D721Med (cell line): Measurements from ENCODE around the gene ADAMTS16.

ENCODE experiments used
- DNase-seq: peaks from one replicate; pipeline ENCODE4 v3.0.0; 2011; ENCODE audit warnings: low spot score; ENCODE audit not compliant: insufficient read length
- FAIRE-seq: peaks from 2 replicates; lab custom pipeline; 2011; peaks lifted over from hg19 to GRCh38; lab: Jason Lieb, UNC
- TF ChIP-seq, protein P1 (sequence below): IDR thresholded peaks from 2 replicates; pipeline ENCODE4 v1.5.1; 2012; ENCODE audit warnings: mild to moderate bottlenecking, control low read depth; ENCODE audit not compliant: insufficient read depth; ENCODE audit errors: missing control alignments

The ADAMTS16 gene

DNA sequence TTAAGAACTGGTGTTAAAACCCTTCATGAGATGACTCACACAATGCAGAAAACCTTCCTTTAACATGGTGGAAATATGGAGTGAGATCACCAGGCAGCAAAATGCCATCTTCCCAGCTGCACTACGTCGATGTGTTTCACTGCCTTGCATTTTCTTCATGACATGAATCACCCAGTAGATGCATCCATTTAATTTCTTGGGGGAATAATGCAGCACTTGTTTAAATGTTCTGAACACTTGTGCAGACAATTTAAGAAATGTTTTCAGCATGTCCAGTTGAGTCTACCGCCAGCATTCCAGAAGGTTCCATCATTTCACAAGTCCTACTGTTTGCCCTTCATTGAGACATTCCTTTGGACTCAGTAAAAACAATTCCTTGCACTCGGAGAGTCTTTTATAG is 81.6 kb downstream of the ADAMTS16 start:
- FAIRE-seq (no peak), DNase-seq (no peak)
- TF ChIP-seq, protein P1, sequence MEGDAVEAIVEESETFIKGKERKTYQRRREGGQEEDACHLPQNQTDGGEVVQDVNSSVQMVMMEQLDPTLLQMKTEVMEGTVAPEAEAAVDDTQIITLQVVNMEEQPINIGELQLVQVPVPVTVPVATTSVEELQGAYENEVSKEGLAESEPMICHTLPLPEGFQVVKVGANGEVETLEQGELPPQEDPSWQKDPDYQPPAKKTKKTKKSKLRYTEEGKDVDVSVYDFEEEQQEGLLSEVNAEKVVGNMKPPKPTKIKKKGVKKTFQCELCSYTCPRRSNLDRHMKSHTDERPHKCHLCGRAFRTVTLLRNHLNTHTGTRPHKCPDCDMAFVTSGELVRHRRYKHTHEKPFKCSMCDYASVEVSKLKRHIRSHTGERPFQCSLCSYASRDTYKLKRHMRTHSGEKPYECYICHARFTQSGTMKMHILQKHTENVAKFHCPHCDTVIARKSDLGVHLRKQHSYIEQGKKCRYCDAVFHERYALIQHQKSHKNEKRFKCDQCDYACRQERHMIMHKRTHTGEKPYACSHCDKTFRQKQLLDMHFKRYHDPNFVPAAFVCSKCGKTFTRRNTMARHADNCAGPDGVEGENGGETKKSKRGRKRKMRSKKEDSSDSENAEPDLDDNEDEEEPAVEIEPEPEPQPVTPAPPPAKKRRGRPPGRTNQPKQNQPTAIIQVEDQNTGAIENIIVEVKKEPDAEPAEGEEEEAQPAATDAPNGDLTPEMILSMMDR, result no peak

DNA sequence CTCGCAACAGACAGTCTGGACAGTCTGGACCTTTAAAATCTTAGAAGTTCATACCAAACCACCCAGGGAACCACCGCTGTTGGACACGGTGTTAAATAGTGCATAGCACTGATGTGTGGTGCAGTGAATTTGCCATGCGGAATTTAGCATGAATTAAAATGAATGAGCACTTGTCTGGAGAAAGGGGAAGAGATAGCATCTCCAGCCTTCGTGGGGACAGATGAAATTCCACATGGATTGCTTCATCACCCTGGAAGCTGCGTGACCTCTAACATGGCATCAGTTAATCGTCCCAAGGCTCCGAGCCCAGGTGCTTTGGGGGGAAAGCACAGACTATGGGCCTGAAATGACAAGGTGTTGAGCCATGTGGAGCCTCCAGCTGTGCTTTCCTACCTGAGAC is 91.4 kb downstream of the ADAMTS16 start:
- TF ChIP-seq, protein P1, result no peak
- no peak for DNase-seq
- no peak for FAIRE-seq

DNA sequence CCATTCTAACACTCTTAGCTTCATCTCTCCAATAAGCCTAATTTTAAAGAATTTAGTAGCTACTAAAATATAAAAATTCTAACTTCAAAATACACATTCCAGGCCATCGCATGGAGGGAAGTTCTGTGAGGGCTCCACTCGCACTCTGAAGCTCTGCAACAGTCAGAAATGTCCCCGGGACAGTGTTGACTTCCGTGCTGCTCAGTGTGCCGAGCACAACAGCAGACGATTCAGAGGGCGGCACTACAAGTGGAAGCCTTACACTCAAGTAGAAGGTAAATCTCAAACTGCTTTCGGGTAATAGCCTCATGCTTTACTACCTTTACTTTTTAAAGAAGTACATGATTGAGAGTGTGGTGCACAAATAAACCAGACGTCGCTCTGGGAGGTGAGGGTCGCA is 94.8 kb downstream of the ADAMTS16 start:
- TF ChIP-seq, protein P1, result no peak
- FAIRE-seq (no peak), DNase-seq (no peak)

DNA sequence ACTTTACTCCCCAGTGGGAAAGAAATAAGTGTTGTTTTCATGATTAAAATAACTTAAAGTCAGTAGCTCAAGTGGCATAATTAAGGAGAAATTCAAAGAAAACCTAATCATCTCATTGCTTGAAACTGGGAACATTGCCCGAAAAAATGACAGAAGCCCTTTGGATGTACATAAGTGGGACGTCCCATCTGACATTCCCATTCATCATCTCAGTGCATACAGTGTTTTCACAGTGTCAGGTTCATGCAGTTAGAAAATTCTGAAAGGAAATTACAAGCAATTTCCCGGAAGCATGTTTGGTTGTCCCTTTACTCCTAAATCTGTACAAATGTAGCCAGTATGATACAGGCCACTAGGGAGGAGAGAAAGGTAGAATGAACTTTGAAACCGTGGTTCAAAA is 95.6 kb downstream of the ADAMTS16 start:
- DNase-seq, result no peak
- no peak for FAIRE-seq
- TF ChIP-seq, protein P1, result no peak

DNA sequence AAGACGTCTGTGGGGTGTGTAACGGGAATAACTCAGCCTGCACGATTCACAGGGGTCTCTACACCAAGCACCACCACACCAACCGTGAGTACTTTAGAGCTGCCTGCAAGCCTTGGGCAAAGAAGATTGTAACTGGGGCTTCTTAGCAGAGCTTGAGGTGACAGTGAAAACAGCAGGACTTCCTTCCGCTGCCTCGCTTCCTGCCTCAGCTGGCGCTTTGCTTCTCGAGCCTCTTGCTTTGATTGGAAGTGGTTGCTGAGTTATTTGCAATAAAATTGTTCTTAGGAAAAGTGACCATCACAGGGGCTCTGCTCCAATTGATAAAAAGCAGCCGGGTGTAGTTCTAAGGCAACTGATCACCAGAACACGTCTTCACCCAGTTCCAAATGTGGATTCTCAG is 99.1 kb downstream of the ADAMTS16 start:
- TF ChIP-seq, protein P1, result no peak
- DNase-seq (no peak), FAIRE-seq (no peak)

DNA sequence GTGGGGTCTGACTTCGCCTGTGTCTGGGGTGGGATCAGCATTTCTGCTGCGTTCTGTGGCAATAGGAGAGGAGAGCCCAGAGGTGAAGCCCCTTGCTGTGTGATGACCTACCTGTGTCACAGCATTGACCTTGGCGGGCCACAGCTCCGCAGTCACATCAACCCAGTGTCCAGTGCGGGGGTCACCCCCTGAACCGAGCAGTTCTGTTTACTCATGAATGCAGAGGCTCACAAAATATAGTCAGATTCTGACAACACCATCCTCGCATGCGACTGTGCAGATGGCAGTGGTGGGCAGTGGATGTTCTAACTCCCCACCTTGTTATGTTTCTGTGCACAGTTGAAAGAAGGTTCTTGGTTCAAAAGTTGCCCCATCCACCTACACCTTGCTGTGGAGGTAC is 100.1 kb downstream of the ADAMTS16 start:
- TF ChIP-seq, protein P1, result no peak
- FAIRE-seq (no peak), DNase-seq (no peak)

DNA sequence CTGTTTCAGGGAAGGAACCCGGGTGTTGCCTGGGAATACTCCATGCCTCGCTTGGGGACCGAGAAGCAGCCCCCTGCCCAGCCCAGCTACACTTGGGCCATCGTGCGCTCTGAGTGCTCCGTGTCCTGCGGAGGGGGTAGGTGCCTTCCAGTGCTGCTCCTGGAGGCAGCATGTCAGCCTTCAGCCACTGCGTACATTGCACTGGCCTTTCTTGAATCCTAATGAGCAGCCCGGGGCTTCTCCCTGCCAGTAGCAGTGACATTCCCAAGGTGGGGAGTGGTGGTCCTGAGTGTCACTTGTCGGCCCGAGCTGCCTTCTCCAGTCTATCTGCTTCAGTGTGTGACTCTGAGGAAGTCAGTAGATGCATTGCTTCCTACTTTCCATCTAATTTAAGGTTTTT is 101.9 kb downstream of the ADAMTS16 start:
- FAIRE-seq (no peak), DNase-seq (no peak)
- TF ChIP-seq, protein P1, result no peak
